ENCODE results near the gene PSAT1. TPM values are rescaled to one million over a fixed set of nuclear protein-coding genes. Genes with fewer than 3 reads are reported as not detected.

PSAT1 gene
- total and polyA plus RNA-seq, 2 of the 13 experiments (the other 11 are each of a cell fraction or from before 2014, with no cell fraction given): 135 to 229 TPM

- TF ChIP-seq HCFC1 (IDR thresholded peaks at IDR 0.05; ENCODE audit: low read depth, low read length) (no peak), GATAD2A (CRISPR knock-in tag; IDR thresholded peaks at IDR 0.05) (peak; percentile 99), ZNF891 (CRISPR knock-in tag; IDR thresholded peaks at IDR 0.05) (no peak), BRCA1 (CRISPR knock-in tag; IDR thresholded peaks at IDR 0.05) (no peak), ZFP1 (CRISPR knock-in tag; IDR thresholded peaks at IDR 0.05) (no peak), NBN (conservative IDR thresholded peaks at IDR 0.05) (no peak), ZNF598 (CRISPR knock-in tag; IDR thresholded peaks at IDR 0.05; ENCODE audit: borderline replicate concordance) (no peak), PITX1 (CRISPR knock-in tag; IDR thresholded peaks at IDR 0.05) (peak; percentile 77), RXRA (CRISPR knock-in tag; IDR thresholded peaks at IDR 0.05) (peak; percentile 78; the same call in 1 of the 2 replicates), NONO (IDR thresholded peaks at IDR 0.05) (no peak), NONO (CRISPR knock-in tag; conservative IDR thresholded peaks at IDR 0.05) (no peak), ZNF317 (CRISPR knock-in tag; IDR thresholded peaks at IDR 0.05) (no peak), RBM39 (IDR thresholded peaks at IDR 0.05; ENCODE audit: low read depth, low read length, poor library complexity, severe bottlenecking) (no peak), TCF7 (IDR thresholded peaks at IDR 0.05; ENCODE audit: low read depth) (no peak), ZBTB43 (CRISPR knock-in tag; conservative IDR thresholded peaks at IDR 0.05) (0 out of 2 replicates have a peak, but pooled peaks have one; percentile 59), ZBTB7B (CRISPR knock-in tag; IDR thresholded peaks at IDR 0.05) (peak; percentile 72), CREB1 (IDR thresholded peaks at IDR 0.05) (peak; percentile 30; the same call in 1 of the 2 replicates), CREB1 (CRISPR knock-in tag; IDR thresholded peaks at IDR 0.05) (peak; percentile 55; the same call in 1 of the 2 replicates), NR3C1 (CRISPR knock-in tag; IDR thresholded peaks at IDR 0.05) (no peak), ZFX (CRISPR knock-in tag; IDR thresholded peaks at IDR 0.05; ENCODE audit: low read depth) (0 out of 2 replicates have a peak, but pooled peaks have one; percentile 31), PHF21A (CRISPR knock-in tag; IDR thresholded peaks at IDR 0.05) (0 out of 2 replicates have a peak, but pooled peaks have one; percentile 11), PBX2 (CRISPR knock-in tag; IDR thresholded peaks at IDR 0.05) (no peak), ZNF264 (CRISPR knock-in tag; IDR thresholded peaks at IDR 0.05) (0 out of 2 replicates have a peak, but pooled peaks have one; percentile 46), ATF4 (CRISPR knock-in tag; IDR thresholded peaks at IDR 0.05) (peak in 1 of 2 experiments; percentile 72; a peak in 2 of 4 replicates), ZFP62 (CRISPR knock-in tag; IDR thresholded peaks at IDR 0.05) (no peak), PHB2 (IDR thresholded peaks at IDR 0.05; ENCODE audit: partially characterized antibody) (no peak), ZBTB46 (CRISPR knock-in tag; IDR thresholded peaks at IDR 0.05; ENCODE audit: borderline replicate concordance) (no peak), STAT5B (CRISPR knock-in tag; IDR thresholded peaks at IDR 0.05) (no peak), CEBPG (CRISPR knock-in tag; IDR thresholded peaks at IDR 0.05) (peak; percentile 75), ZNF34 (CRISPR knock-in tag; IDR thresholded peaks at IDR 0.05; ENCODE audit: borderline replicate concordance) (no peak), ZNF263 (CRISPR knock-in tag; IDR thresholded peaks at IDR 0.05) (no peak)
These were observed 10.0 kb upstream of the PSAT1 start (continued) for GRCh38 chr9:78286946-78287388.

All from HepG2 (cell line).